MCF 10A (cell line): ENCODE data around the gene MED17. TPM values are rescaled to one million over a fixed set of nuclear protein-coding genes. Genes with fewer than 3 reads are reported as not detected.

Source experiments
- BruUV-seq: library from RNA; stranded (reverse); fragments of 400-500 nt; replicated peaks from 2 replicates; lab custom pipeline; 2021; lab: Mats Ljungman, UMichigan
- CTCF ChIA-PET: fragments of 300-600 bp; sonication (Branson Sonifier 250); formaldehyde crosslinking; extraction: SDS; loops from one replicate; lab custom pipeline; 2021; ENCODE audit warnings: antibody characterized with exemption, inconsistent platforms; lab: Yijun Ruan, JAX
- POLR2A ChIA-PET: fragments of 300-600, 350-650 bp; sonication (Branson Sonifier 250); formaldehyde crosslinking; extraction: SDS; loops from one replicate; lab custom pipeline; 2020; ENCODE audit warnings: antibody characterized with exemption, inconsistent platforms; lab: Yijun Ruan, JAX
- DNase-seq: peaks from one replicate; pipeline ENCODE4 v3.0.0-alpha.2; 2018; ENCODE audit not compliant: unreplicated experiment
- H3K27ac Mint-ChIP-seq: one replicate; pipeline ENCODE4 v1.8.0; 2022; ENCODE audit warnings: mild to moderate bottlenecking, low read depth, mixed read lengths; ENCODE audit not compliant: unreplicated experiment
- H3K27me3 Mint-ChIP-seq: one replicate; pipeline ENCODE4 v1.8.0; 2022; ENCODE audit warnings: mixed read lengths; ENCODE audit not compliant: insufficient read depth, unreplicated experiment
- H3K36me3 Mint-ChIP-seq: one replicate; pipeline ENCODE4 v1.8.0; 2022; ENCODE audit warnings: mild to moderate bottlenecking, moderate library complexity, mixed read lengths; ENCODE audit not compliant: insufficient read depth, unreplicated experiment
- H3K4me1 Mint-ChIP-seq: one replicate; pipeline ENCODE4 v1.8.0; 2022; ENCODE audit warnings: mixed read lengths; ENCODE audit not compliant: insufficient read depth, unreplicated experiment
- H3K4me3 Mint-ChIP-seq: one replicate; pipeline ENCODE4 v1.8.0; 2022; ENCODE audit warnings: mild to moderate bottlenecking, moderate library complexity, mixed read lengths; ENCODE audit not compliant: unreplicated experiment
- H3K9me3 Mint-ChIP-seq: one replicate; pipeline ENCODE4 v1.8.0; 2022; ENCODE audit warnings: mixed read lengths; ENCODE audit not compliant: unreplicated experiment
- intact Hi-C: fragments of 100-400 bp; cut with micrococcal nuclease; formaldehyde crosslinking; loops from 2 replicates; pipeline ENCODE4 v1.14.1; 2022
- total RNA-seq: library from RNA; stranded (reverse); gene quantifications from 2 replicates; pipeline ENCODE4 v1.2.3, GENCODE V29; 2022
- TF ChIP-seq, protein P1 (sequence below): fragments of 200-600 bp; IDR thresholded peaks from one replicate; pipeline ENCODE4 v1.8.0; 2022; ENCODE audit warnings: antibody characterized with exemption, mild to moderate bottlenecking; ENCODE audit not compliant: unreplicated experiment

Gene MED17
- total RNA-seq, 1 experiment from 2014 or later = 42.2 TPM

DNA sequence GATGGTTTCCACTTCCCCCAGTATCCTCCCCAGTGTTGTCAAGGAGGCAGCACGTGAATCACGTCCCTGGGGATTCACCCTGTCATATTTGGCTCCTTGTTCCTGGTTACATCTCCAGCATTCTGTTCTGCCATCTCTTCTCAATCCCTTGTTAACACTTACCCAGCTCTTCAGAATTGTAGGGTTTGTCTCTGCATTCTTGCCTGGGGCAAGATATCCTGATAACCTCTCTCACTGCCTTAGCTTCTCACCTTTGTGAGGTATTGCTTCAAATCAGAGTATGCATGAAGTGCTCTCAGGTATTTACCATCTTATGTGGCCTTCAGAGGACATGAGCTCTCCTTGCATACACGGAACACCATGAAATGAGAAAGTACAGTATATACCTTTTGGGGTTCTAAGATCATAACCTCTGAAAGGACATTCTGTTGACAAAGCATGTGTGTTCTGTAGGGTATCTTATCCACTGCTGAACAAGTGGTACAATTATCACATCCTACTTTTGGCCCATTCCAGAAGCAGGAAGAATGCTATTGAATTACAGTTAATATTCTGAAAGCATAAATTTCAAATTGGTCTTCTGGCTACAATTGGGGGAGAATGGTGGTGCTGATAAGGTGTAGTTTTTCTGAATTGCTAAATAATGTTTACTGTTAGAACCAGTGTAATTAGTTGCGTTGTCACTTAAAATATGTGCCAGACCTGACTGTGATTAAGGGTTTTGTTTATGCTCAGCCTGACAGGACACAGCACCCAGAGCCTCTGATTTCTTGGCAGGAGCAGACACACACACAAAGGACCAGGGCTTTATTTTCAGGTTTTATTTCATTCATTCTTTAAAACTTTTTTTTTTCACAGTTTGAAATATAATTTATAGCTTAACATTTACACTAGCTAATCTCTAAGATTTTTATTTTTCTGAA lies 33.6 kb downstream of the MED17 start:
- ChIA-PET CTCF (interaction anchor here (0.6 to 1.1 kb wide), 4 partner anchors 21 to 969 kb away, joined by 3 to 4 read pairs (median 4); no protein-coding TSS in a partner anchor), POLR2A (interaction anchor here (1.0 kb wide), 1 partner anchor 34 kb away, joined by 3 read pairs; the partner anchor contains the start of gene MED17)
- BruUV-seq = no TSS peak
- no peak for DNase-seq
- Mint-ChIP-seq H3K9me3 (no peaks in the 10 kb centered on the region), H3K4me1 (no peaks in the 10 kb centered on the region), H3K27ac (no peak overlapping the region), H3K36me3 (peaks cover 29% of the 10 kb centered on the region), H3K4me3 (no peak overlapping the region), H3K27me3 (no peaks in the 10 kb centered on the region)
- intact Hi-C loops = no loop called here
- TF ChIP-seq, protein P1, sequence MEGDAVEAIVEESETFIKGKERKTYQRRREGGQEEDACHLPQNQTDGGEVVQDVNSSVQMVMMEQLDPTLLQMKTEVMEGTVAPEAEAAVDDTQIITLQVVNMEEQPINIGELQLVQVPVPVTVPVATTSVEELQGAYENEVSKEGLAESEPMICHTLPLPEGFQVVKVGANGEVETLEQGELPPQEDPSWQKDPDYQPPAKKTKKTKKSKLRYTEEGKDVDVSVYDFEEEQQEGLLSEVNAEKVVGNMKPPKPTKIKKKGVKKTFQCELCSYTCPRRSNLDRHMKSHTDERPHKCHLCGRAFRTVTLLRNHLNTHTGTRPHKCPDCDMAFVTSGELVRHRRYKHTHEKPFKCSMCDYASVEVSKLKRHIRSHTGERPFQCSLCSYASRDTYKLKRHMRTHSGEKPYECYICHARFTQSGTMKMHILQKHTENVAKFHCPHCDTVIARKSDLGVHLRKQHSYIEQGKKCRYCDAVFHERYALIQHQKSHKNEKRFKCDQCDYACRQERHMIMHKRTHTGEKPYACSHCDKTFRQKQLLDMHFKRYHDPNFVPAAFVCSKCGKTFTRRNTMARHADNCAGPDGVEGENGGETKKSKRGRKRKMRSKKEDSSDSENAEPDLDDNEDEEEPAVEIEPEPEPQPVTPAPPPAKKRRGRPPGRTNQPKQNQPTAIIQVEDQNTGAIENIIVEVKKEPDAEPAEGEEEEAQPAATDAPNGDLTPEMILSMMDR = no peak

DNA sequence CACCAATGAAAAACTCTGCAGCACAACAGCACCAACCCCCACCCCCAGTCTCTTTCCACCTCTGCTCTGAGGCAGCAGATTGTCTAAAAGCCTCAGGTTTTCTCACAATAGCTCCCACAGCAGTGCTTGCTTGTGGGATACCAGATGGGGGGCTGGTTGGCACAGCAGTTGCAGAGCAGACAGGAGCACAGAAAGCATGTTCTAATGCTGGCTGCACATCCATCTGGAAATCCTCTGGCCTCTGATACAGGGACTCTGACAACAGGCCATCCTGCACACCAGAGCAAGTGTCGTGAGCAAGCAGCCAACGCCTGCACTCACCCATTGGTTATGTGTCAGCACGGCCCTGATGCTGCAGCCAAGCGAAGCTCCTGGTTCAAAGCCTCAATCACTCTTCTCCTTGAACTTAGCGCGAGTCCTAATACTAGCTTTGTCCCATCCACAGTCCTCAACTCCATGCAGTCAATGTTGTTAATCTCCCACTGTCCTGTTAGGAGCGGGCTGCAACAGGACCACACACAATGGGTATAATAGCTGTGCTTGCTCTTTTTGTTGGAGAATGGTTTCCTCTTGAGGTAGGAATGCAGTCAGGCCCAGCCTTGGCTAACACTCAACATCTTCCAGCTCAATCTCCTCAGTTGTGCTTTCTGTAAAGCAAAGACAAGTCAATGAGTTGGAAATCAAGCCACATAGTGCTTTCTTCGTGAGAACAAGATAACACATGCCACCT lies 36.0 kb downstream of the MED17 start:
- BruUV-seq = no TSS peak
- DNase-seq = no peak
- Mint-ChIP-seq H3K27me3 (no peaks in the 10 kb centered on the region), H3K4me3 (no peak overlapping the region), H3K27ac (no peak overlapping the region), H3K36me3 (peaks cover 7% of the 10 kb centered on the region), H3K9me3 (no peaks in the 10 kb centered on the region), H3K4me1 (no peaks in the 10 kb centered on the region)
- intact Hi-C loops = no loop called here
- ChIA-PET CTCF (interaction anchor here (0.6 kb wide), 3 partner anchors 20 to 158 kb away, joined by 3 to 5 read pairs (median 4); partner anchors contain the start of gene CEP295), POLR2A (no interaction called here)
- TF ChIP-seq, protein P1 = no peak

DNA sequence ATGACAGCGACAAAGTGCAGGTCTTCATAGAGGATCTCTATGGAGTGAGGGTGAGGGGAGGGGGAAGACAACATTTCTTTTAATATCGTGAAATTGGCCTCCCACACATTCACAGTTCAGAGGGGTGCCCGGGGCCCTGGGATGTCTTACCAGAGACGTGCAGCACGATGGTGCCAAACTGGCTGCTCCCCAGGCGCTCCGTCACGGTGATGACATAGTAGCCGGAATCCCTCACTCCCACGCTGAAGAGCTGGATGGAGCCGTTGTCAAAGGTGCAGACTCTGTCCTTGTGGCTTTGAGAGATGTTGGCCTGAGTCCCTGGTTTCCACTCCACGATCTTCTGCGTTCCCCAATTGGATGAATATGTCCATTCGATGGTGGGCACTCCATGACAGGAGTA lies 36.8 kb downstream of the MED17 start:
- Mint-ChIP-seq H3K9me3 (no peaks in the 10 kb centered on the region), H3K4me1 (no peaks in the 10 kb centered on the region), H3K4me3 (no peak overlapping the region), H3K27ac (no peak overlapping the region), H3K27me3 (no peaks in the 10 kb centered on the region), H3K36me3 (peaks cover under 1% of the 10 kb centered on the region)
- BruUV-seq = no TSS peak
- intact Hi-C loops = no loop called here
- ChIA-PET POLR2A (no interaction called here), CTCF (interaction anchor here (0.6 kb wide), 1 partner anchor 25 kb away, joined by 5 read pairs; no protein-coding TSS in a partner anchor)
- no peak for DNase-seq
- TF ChIP-seq, protein P1 = no peak

- Mint-ChIP-seq H3K27me3 (no peaks in the 10 kb centered on the region), H3K36me3 (no peaks in the 10 kb centered on the region), H3K27ac (no peak overlapping the region), H3K9me3 (no peaks in the 10 kb centered on the region), H3K4me3 (no peak overlapping the region), H3K4me1 (no peaks in the 10 kb centered on the region)
- ChIA-PET POLR2A (no interaction called here), CTCF (interaction anchor here (0.6 kb wide), 1 partner anchor 20 kb away, joined by 4 read pairs; no protein-coding TSS in a partner anchor)
- intact Hi-C loops = no loop called here
- DNase-seq = no peak
- TF ChIP-seq, protein P1 = no peak
- no TSS peak for BruUV-seq
Measured at GRCh38 chr11:93821617-93822016, 37.5 kb downstream of the MED17 start.
